COR-L47 (cell line): ENCODE data around the gene APCDD1L.
"Not testable (repeated sequence)": the region's sequence is repeated elsewhere in the genome, so short reads cannot be mapped to it uniquely, and the experiment has no call there.

Experiments used
- DNase-seq: peaks from one replicate; lab custom pipeline; 2025; lab: John Stamatoyannopoulos, UW

Gene APCDD1L

DNA sequence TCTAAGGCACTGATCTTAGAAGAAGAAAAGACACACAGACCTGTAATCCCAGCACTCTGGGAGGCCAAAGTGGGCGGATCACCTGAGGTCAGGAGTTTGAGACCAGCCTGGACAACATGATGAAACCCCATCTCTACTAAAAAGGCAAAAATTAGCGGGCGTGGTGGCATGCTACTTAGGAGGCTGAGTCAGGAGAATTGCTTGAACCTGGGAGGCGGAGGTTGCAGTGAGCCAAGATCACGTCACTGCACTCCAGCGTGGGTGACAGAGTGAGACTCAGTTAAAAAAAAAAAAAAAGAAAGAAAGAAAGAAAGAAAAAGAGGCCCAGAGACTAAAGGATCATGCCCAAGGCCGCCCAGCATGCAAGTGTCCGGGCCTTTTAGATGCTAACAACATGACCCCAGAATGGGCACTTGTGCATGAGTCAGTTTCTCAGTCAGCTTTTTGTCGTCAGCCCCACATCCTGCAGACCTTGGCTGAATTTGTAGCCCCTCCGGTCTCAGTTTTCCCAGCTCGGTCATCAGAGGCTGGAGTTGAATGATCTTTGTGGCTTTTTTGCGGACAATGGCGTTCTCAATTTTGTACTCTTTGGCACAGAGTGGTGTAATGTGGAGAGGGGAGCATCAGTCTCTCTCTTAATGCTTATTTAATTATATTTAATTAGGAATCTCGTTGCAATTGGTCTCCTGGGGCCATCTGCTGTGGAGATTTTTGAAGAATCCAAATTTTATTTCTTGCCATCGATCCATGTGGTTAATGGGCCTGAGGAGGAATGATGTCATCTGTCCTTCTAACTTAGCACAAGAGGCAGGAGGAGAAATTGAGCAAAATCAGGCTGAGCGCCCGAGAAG, 30.6 kb upstream of the APCDD1L start:
- DNase-seq = no peak

DNA sequence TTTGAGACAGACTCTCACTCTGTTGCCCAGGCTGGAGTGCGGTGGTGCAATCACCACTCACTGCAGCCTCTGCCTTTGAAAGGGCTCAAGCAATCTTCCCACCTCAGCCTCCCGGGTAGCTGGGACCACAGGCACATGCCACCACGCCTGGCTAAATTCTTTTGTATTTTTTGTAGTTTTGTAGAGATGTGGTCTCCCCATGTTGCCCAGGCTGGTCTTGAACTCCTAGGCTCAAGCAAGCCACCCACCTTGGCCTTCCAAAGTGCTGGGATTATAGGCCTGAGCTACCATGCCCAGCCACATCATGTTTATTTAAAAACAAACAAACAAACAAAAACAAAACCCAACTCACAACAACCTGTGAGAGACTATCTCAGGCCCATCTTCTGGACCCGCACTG, 29.7 kb upstream of the APCDD1L start:
- DNase-seq = no peak

DNA sequence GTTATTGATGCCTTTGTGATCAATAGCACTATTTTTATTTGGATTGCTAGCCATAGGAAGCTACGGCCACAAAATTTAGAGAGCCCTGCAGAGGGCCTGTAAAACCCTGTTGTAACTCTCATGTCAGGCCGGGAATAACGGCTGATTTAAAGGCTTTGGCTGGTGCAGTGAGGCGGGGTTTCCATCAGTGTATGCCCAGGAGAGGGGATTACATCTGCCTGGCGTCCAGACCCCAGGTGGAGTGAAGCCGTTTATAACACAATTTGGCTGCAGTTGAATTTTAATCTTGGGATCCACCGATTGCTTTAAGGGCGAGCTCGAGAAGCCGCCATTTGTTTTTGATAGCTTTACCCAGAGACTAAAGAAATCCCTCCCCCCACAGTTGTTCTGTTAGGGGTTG, 29.1 kb upstream of the APCDD1L start:
- no peak for DNase-seq

GRCh38 chr20:58543274-58543673, 28.1 kb upstream of the APCDD1L start:
- no peak for DNase-seq

DNA sequence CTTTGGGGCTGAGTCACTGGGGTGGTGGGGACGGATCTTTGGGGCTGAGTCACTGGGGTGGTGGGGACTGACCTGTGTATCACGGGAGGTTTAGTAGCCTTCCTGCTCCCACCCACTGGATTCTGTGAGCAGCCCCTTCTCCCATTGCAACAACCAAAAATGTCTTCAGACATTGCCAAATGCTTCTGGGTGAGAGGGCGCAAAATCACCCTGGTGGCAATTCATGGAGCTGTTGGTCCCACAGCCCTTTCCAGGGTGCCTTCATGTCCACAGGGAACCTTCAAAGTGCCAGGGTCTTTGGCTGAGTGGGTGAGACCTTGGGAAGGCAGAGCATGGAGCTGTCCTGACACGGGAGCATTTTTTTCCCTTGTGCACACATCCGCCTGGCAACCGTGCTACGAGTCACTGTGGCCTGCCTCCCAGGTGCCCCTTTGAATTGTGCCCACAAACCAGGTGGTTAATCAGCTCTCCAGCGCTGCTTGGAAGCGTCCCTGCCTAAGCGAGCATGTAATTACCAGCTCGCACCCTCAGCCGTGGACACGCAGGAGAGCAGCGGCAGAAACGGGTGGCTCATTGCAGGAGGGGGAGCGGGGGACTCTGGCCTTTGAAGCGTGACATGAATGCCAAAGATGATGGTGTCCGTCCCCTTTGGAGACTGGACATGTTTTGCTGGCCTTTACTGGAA, 27.4 kb upstream of the APCDD1L start:
- DNase-seq = no peak

DNA sequence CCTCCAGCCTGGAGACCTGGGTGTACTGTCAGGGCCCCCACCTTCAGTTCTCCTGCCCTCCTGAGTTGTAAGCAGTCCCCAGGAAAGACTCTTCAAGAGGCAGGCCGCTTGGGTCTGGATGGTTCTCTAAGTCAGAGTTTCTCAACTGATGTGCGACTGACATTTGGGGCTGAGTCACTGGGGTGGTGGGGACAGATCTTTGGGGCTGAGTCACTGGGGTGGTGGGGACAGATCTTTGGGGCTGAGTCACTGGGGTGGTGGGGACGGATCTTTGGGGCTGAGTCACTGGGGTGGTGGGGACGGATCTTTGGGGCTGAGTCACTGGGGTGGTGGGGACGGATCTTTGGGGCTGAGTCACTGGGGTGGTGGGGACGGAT, 26.8 kb upstream of the APCDD1L start:
- DNase-seq = not testable (repeated sequence)

- no peak for DNase-seq
Observed at GRCh38 chr20:58538752-58539151, 23.6 kb upstream of the APCDD1L start.

DNA sequence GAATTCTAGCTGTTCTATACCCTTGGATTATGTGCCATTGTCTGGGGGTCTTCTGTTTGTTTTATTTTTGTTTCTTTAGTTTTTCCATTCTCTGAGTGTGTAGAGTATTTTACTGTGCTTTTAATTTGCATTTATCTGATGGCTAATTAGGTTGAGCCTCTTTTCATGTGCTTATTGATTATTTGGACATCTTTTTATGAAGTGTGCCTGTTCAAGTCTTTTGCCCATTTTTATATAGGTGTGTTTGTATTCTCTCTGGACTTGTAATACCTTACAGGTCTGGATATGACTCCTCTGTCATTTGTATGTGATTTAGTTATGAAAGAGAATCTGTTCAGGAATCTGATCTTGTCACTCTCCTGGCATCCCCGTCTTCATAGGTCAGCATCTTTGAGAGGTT, 22.6 kb upstream of the APCDD1L start:
- no peak for DNase-seq

GRCh38 chr20:58536289-58536688, 21.1 kb upstream of the APCDD1L start:
- no peak for DNase-seq

DNA sequence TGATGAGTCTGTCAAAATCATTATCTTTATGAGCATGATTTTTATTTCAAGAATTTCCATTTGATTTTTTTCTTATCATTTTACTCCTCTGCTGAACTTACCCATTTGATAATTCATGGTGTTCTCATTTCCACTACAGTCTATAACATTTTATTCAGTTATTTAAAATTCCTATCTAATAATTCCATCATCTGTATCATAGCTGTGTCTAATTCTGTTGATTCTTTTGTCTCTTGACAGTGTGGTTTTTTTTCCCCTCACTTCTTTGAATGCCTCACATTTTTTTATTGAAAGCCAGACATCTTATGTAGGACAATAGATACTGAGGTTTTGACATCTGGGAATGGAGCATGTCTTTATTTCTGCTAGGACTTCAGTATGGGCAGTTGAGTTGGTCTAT, 16.5 kb upstream of the APCDD1L start:
- no peak for DNase-seq

DNA sequence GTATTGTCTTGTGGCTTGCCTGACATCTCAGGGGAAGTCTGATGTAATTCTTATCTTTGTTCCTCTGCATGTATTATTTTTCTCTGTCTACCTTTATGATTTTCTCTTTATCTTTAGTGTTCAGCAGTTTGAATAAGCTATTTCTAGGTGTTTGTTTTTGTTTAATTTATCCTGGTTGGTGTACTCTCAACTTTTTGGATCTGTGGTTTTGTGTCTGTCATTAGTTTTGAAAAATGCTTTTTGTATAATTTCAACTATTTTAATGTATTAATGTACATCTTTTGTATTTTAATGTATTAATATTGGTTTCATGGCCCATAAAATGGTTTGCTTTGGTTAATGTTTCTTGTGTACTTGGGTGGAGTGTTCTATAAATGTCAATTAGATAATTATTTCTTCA, 15.9 kb upstream of the APCDD1L start:
- no peak for DNase-seq

DNA sequence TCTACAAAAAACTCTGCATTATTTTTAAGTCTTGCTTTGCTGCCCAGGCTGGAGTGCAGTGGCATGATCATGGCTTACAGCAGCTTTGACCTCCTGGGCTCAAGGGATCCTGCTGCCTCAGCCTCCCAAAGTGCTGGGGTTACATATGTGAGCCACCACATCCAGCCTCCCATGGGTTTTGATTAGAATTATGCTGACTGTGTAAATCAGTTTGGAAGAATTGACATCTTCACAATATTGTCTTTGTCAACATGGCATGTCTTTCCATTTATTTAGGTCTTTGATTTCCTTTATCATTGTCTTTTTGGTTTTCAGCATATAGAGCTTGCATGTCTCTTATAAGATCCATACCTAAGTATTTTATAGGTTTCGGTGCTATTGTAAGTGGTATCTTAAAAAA, 13.2 kb upstream of the APCDD1L start:
- DNase-seq = no peak

GRCh38 chr20:58526411-58526810, 11.2 kb upstream of the APCDD1L start:
- no peak for DNase-seq

- DNase-seq = no peak
Observed at GRCh38 chr20:58524814-58525213, 9.6 kb upstream of the APCDD1L start.

GRCh38 chr20:58523971-58524315, 8.7 kb upstream of the APCDD1L start:
- no peak for DNase-seq

DNA sequence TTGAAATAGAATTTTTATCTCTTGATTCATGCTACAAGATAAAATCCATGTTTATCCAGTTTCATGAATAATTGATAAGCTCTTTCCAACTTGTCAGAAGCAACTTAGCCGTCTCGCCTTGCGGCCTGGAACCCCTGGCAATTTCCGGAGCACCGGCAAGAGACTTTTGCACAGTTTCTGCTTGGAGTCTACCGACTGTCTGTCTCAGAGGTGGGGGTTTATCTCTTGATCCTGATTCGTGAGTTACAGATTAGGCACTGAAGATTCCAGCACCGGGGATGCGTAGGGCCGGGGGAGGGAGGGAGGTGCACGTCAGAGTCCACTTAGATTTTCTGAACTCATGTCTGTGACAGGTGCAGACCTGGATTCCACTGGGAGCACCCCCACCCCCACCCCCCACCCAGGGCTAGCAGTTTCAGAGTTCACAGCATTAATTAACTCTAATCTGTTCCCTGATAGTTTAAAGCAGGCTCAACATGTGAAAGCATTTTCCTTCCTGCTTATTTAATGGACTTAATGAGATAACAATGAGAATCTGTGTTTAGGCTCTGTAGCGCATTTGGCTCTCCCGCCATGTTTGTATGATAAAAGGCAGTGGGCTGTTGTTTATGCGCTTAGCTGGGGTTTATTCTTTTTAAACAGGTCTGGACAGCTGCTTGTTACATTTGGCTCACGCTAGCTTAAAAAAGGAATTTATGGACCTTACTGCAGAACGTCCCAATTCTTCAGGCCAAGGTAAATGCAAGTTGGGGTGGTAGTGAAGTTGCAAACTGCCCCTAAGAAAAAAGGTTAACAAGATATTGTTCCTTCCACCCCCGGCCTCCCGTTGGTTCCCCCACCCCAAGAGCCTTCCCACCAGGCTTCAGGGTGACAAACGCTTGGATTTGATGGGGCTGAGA, 8.1 kb upstream of the APCDD1L start:
- DNase-seq = no peak

DNA sequence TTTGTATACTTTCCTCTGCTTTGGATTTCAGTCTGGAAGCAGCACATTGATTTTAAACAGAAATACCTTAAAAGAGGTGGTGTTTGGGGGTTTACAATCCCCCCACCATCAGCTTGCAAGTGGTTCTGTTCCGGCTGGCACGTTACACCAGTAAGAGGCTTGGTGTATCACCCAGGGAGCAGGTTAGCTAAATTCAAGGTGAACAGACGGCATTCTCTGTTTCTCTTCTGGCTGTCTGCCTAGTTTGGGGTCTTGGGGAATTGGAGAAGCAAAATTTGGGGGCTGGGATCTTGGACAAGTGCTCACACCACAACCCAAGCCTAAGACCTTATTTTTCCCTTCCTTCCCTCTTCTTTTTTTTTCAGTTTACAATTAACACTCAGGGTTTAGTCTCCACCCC, 7.5 kb upstream of the APCDD1L start:
- DNase-seq = no peak

DNA sequence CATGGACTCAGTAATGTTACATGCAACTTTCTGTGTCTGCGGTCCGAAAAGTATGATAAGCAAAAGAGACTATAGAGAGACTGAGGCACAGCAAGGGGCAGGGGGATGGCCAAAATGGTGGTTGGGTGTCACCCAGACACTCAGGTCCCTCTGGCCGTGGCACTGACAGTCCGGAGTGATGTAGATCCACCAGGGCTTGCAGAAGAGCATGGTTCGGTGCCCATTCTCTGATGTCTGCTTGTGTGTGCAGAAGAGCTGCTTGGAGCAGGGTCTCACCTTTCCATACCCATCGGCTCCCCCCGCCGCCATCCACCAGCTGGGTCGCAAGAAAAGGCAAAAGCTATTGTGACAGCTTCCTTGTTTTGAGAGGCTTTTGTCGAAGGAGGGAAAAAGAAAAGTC, 6.6 kb upstream of the APCDD1L start:
- DNase-seq = no peak

- no peak for DNase-seq
Observed at GRCh38 chr20:58519940-58520712, 4.9 kb upstream of the APCDD1L start.

DNA sequence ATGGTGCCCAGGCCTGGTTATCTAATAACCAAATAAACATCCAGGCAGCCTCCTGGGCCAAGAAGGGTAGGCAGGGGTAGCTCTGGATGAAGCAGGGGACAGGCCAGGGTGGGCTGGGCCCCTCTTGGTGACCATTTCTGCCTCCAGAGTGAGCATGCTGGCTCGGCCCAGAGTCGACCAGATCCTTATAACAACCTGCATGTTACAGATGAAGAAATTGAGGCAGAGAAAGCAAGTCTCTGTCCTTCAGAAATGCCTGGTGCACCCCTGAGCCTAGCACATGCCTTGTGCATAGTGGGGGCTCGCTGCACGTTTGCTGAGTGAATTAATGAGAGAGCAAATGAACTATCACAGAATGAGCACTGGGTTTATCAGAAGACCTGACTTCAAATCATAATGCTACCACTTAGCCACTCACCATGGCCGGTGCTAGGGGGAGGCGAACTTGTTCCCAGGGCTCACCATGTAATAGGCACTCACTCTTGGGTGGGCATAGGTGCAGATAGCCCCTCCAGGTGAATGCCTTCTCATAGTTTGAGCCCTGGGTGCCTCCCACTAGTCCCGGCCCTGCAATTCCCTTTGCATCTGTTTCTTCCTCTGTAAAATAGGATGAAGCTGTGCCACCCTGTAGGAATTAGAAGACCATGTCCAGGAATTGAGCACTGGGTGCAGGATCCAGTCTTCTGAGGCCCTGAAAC, 3.8 kb upstream of the APCDD1L start:
- DNase-seq = no peak

GRCh38 chr20:58518387-58518786, 3.2 kb upstream of the APCDD1L start:
- no peak for DNase-seq
